Measurements from ENCODE around the gene SYAP1. TPM values are rescaled to one million over a fixed set of nuclear protein-coding genes. Genes with fewer than 3 reads are reported as not detected.
"Not testable (repeated sequence)": the region's sequence is repeated elsewhere in the genome, so short reads cannot be mapped to it uniquely, and the experiment has no call there.

The SYAP1 gene
- total RNA-seq, 2 donors from 2014 or later = 23.9 to 39.4 TPM

DNA sequence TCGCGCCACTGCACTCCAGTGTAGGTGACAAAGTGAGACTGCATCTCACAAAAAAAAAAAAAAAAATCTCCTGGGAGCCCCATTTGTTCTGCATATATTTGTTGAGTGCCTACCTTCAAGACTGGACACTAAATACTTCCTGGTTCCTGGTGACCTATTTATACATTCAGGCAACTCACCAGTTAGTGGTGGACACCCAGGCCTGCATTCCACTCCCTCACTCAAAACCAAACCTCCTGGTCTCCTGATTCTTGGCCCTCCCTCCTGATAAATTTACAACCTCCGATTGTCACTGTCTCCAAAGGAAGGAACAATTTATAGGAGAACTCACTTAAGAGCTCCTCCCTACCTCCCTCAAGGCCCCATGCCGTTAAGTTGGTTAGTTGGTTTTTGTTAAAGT is 3.1 kb downstream of the SYAP1 start:
- WGBS = 61% methylated on average over 4 of the region's 4 CpGs
- H3K27me3 ChIP-seq (replicated peaks; ENCODE audit: insufficient read depth) = no peaks in the 10 kb centered on the region
- no peaks in the 10 kb centered on the region for H3K36me3 ChIP-seq
- H3K4me3 ChIP-seq = no peak overlapping the region
- no peak for TF ChIP-seq POLR2A (IDR thresholded peaks at IDR 0.05)
- TF ChIP-seq, protein P1, sequence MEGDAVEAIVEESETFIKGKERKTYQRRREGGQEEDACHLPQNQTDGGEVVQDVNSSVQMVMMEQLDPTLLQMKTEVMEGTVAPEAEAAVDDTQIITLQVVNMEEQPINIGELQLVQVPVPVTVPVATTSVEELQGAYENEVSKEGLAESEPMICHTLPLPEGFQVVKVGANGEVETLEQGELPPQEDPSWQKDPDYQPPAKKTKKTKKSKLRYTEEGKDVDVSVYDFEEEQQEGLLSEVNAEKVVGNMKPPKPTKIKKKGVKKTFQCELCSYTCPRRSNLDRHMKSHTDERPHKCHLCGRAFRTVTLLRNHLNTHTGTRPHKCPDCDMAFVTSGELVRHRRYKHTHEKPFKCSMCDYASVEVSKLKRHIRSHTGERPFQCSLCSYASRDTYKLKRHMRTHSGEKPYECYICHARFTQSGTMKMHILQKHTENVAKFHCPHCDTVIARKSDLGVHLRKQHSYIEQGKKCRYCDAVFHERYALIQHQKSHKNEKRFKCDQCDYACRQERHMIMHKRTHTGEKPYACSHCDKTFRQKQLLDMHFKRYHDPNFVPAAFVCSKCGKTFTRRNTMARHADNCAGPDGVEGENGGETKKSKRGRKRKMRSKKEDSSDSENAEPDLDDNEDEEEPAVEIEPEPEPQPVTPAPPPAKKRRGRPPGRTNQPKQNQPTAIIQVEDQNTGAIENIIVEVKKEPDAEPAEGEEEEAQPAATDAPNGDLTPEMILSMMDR (IDR thresholded peaks at IDR 0.05) = no peak
- TF ChIP-seq POLR2AphosphoS5 (IDR thresholded peaks at IDR 0.05) = no peak
- DNase-seq (ENCODE audit: low spot score) = no peak
- H3K9me3 ChIP-seq = no peaks in the 10 kb centered on the region
- no peak overlapping the region for H3K27ac ChIP-seq
- no peaks in the 10 kb centered on the region for H3K4me1 ChIP-seq (replicated peaks)
- intact Hi-C loops (cut with DNase I) = no loop called here

DNA sequence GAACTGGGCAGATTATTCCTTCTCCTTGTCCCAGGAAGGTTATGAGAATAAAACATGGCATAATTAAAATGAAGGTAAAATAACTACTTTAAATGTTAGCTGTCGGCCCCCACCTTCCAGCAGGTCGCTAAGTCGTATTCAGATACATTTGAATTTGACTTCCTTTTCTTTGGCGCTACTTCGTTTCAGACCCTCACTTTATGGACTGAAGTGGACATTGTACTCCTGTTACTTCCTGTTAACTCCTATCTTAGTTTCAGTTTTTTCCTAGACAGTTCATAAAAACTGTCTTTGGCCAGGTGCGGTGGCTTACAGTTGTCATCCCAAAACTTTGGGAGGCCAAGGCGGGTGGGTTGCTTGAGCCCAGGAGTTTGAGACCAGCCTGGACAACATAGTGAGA is 5.7 kb downstream of the SYAP1 start:
- Histone ChIP-seq H3K9me3 (no peaks in the 10 kb centered on the region), H3K4me3 (no peak overlapping the region), H3K27me3 (replicated peaks; ENCODE audit: insufficient read depth) (no peaks in the 10 kb centered on the region), H3K4me1 (replicated peaks) (no peaks in the 10 kb centered on the region), H3K36me3 (no peaks in the 10 kb centered on the region), H3K27ac (no peak overlapping the region)
- no peak for DNase-seq (ENCODE audit: low spot score)
- intact Hi-C loops (cut with DNase I) = no loop called here
- TF ChIP-seq POLR2AphosphoS5 (IDR thresholded peaks at IDR 0.05) = no peak
- no peak for TF ChIP-seq POLR2A (IDR thresholded peaks at IDR 0.05)
- TF ChIP-seq, protein P1 (IDR thresholded peaks at IDR 0.05) = no peak
- WGBS = 92% methylated on average over 7 of the region's 7 CpGs

DNA sequence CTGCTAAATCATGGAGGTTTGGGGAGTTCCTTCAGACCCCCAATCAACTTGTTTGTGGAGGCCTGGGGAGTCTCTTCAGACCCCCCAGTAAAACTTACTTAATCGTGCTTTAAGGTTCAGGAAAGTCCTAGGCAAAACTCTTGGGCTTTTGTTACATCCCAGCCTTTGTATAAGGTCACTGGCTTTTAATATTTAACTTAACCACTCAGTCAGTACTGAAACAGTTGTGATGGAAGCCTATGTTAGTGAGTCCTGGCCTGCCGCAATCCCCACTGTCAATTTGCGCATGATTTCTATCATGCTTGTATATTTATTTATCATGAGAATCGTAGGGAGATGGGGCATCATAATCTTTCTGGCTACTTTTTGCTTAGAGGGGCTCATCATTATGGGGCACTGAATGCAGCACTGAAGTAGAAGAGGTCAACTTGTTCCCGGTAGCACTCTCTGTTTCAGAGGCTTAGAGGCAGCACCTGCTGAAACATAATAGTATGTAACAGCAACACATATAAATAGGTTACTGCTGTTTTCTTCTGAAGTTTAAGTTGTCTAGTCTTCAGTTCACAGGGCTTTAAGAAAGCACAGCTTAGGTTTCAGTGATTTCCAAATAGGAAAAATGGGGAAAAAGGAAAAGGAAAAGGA is 7.1 kb downstream of the SYAP1 start:
- H3K9me3 ChIP-seq; H3K27ac ChIP-seq; H3K27me3 ChIP-seq (replicated peaks; ENCODE audit: insufficient read depth); H3K4me3 ChIP-seq; H3K4me1 ChIP-seq (replicated peaks); intact Hi-C loops (cut with DNase I); H3K36me3 ChIP-seq; DNase-seq (ENCODE audit: low spot score): not testable (repeated sequence)
- WGBS = 70% methylated on average over 5 of the region's 5 CpGs

DNA sequence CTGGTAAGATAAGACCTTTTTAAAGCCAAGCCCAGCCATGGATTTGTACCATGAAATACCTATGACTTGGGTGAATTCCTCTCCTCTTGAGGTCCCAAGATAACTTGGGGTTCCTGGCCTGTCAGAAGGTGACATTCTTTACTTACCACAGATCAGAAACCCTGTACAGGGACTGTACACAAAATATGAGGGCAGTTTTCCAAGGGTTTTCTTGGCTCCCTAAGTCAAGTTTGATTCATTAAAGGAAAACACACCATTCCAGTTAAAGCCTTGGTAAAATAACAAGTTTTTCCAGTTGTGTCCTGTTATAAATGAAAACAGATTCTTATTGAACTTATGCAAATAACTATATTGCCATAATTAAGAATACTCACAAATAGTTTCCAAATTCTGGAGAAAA is 8.2 kb downstream of the SYAP1 start:
- no peaks in the 10 kb centered on the region for H3K4me1 ChIP-seq (replicated peaks)
- no peaks in the 10 kb centered on the region for H3K9me3 ChIP-seq
- H3K4me3 ChIP-seq = no peak overlapping the region
- intact Hi-C loops (cut with DNase I) = no loop called here
- no peak overlapping the region for H3K27ac ChIP-seq
- no peak for TF ChIP-seq POLR2A (IDR thresholded peaks at IDR 0.05)
- TF ChIP-seq, protein P1 (IDR thresholded peaks at IDR 0.05) = no peak
- TF ChIP-seq POLR2AphosphoS5 (IDR thresholded peaks at IDR 0.05) = peak; percentile 5
- no peak for DNase-seq (ENCODE audit: low spot score)
- H3K27me3 ChIP-seq (replicated peaks; ENCODE audit: insufficient read depth) = no peaks in the 10 kb centered on the region
- H3K36me3 ChIP-seq = no peaks in the 10 kb centered on the region

DNA sequence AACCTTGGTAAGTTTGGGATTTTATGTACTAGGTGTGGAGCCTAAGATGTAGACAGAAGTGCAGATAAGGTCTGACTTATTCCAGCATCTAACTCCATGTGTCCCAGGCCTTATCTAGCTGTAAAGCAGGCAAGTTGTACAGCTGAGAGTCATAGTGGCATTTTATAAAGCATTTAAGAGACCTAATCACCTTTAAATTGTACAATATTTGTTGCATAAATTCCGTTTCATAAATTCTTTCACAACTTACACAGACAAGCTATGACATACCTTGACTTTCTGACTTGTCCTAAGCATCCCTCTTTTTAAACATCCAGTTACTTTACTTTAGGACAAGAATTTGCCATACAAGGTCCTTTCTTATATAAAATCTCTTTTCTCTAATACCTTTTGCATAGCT is 11.0 kb downstream of the SYAP1 start:
- Histone ChIP-seq H3K4me3 (no peak overlapping the region), H3K36me3 (no peaks in the 10 kb centered on the region), H3K27me3 (replicated peaks; ENCODE audit: insufficient read depth) (no peaks in the 10 kb centered on the region), H3K9me3 (no peaks in the 10 kb centered on the region), H3K4me1 (replicated peaks) (no peaks in the 10 kb centered on the region), H3K27ac (no peak overlapping the region)
- intact Hi-C loops (cut with DNase I) = no loop called here
- no peak for DNase-seq (ENCODE audit: low spot score)
- WGBS = 100% methylated on average over 1 of the region's 1 CpG
- TF ChIP-seq POLR2A (IDR thresholded peaks at IDR 0.05) = no peak
- TF ChIP-seq, protein P1 (IDR thresholded peaks at IDR 0.05) = no peak
- TF ChIP-seq POLR2AphosphoS5 (IDR thresholded peaks at IDR 0.05) = no peak
